Upper lobe of left lung (tissue), 6 donors: Measurements from ENCODE around the gene FRY. TPM values are rescaled to one million over a fixed set of nuclear protein-coding genes. Genes with fewer than 3 reads are reported as not detected.
A peak's percentile ranks its signal among the peaks of the same experiment; 100 is the strongest.

ENCODE experiments used
- ATAC-seq, 2 donors: fragments of 200-7000 bp; cut with Tn5 transposase; one replicate each; pipeline ENCODE4 v1.9.1; 2022; ENCODE audit warnings: mild to moderate bottlenecking in 2 of 2, moderate library complexity in 2 of 2; ENCODE audit not compliant: low FRiP score in 2 of 2
- DNase-seq, 2 donors: peaks; one replicate each; pipeline ENCODE4 v3.0.0-alpha.2; 2019 to 2020
- H3K27ac ChIP-seq, 4 donors: fragments of 200-600 bp; sonication (generic); one replicate each; pipeline ENCODE4 v1.5.1; 2016 to 2019
- H3K27me3 ChIP-seq, 4 donors: fragments of 200-600 bp; sonication (generic); one replicate each; pipeline ENCODE4 v1.5.1; 2017 to 2019
- H3K36me3 ChIP-seq, 4 donors: fragments of 200-600 bp; sonication (generic); one replicate each; pipeline ENCODE4 v1.5.1; 2016 to 2019
- H3K4me1 ChIP-seq, 4 donors: fragments of 200-600 bp; sonication (generic); one replicate each; pipeline ENCODE4 v1.5.1; 2018 to 2019
- H3K4me3 ChIP-seq, 4 donors: fragments of 200-600 bp; sonication (generic); one replicate each; pipeline ENCODE4 v1.5.1; 2017 to 2019; ENCODE audit warnings: mild to moderate bottlenecking in 2 of 4, moderate library complexity in 1 of 4
- H3K9me3 ChIP-seq, 4 donors: fragments of 200-600 bp; sonication (generic); one replicate each; pipeline ENCODE4 v1.5.1; 2018 to 2019
- CTCF ChIP-seq, 6 experiments: fragments of 450-650 bp in 4 of 6; fragments of 200-600 bp in 2 of 6; sonication (generic) in 2 of 6; IDR thresholded peaks; one replicate each; pipeline ENCODE4 v1.5.1; 2016 to 2019; ENCODE audit warnings: antibody characterized with exemption in 6 of 6
- EP300 ChIP-seq, 4 donors: sonication (generic); formaldehyde crosslinking; IDR thresholded peaks; one replicate each; pipeline ENCODE4 v1.5.1; 2017; ENCODE audit warnings: antibody characterized with exemption in 4 of 4, control low read depth in 2 of 4
- POLR2A ChIP-seq, 4 donors: fragments of 450-650 bp; IDR thresholded peaks; one replicate each; pipeline ENCODE4 v1.5.1; 2016 to 2017; ENCODE audit warnings: antibody characterized with exemption in 4 of 4, mild to moderate bottlenecking in 2 of 4
- POLR2AphosphoS5 ChIP-seq, 2 donors: sonication (generic); formaldehyde crosslinking; IDR thresholded peaks; one replicate each; pipeline ENCODE4 v1.5.1; 2017; ENCODE audit warnings: antibody characterized with exemption in 2 of 2
- WGBS, 2 donors: methylation state at CpG; one replicate each; pipeline ENCODE4 v1.1.5; 2017 to 2018; 5-methylcytosine and 5-hydroxymethylcytosine counted together
- total RNA-seq, 6 donors: library from RNA; depleted of rRNA in 4 of 6; stranded (reverse); fragments of >200 nt in 4 of 6; gene quantifications; one replicate each; pipeline versions ENCODE4 v1.1.0 to v1.2.1, GENCODE V29; 2016 to 2021
- donor health status: DM: no; HTN: no; CAD: no; lungs with moderate emphysema.
- donor health status: DM: no; HTN: yes; CAD: no; lungs with severe emphysema.

FRY gene
- total RNA-seq, 6 donors from 2014 or later = 58.3 to 88.9 (median 65.8) TPM

GRCh38 chr13:32252812-32253438 is 221.4 kb downstream of the FRY start:
- Histone ChIP-seq H3K4me1 (peaks cover 13 to 28% (median 20%) of the 10 kb centered on the region in 4 donors), H3K4me3 (no peak overlapping the region), H3K27ac (peak overlapping the region; percentile 79 to 85 (median 80)), H3K9me3 (no peaks in the 10 kb centered on the region), H3K27me3 (no peaks in the 10 kb centered on the region), H3K36me3 (peaks cover 0 to 10% (median 4%) of the 10 kb centered on the region in 4 donors)
- DNase-seq = no peak
- whole genome bisulfite sequencing, 2 donors = 68 to 75% methylated on average over 4 of the region's 4 CpGs
- ATAC-seq = no peak
- no peak for TF ChIP-seq CTCF (IDR thresholded peaks at IDR 0.05)
- no peak for TF ChIP-seq POLR2A (IDR thresholded peaks at IDR 0.05)
- TF ChIP-seq POLR2AphosphoS5 (IDR thresholded peaks at IDR 0.05) = no peak
- no peak for TF ChIP-seq EP300 (IDR thresholded peaks at IDR 0.05)

GRCh38 chr13:32253911-32254399 is 222.4 kb downstream of the FRY start:
- Histone ChIP-seq H3K36me3 (peaks cover 0 to 10% (median 4%) of the 10 kb centered on the region in 4 donors), H3K4me3 (peak overlapping the region in 3 of 4 donors; percentile 29 to 47 (median 45)), H3K4me1 (peaks cover 6 to 20% (median 11%) of the 10 kb centered on the region in 4 donors), H3K9me3 (no peaks in the 10 kb centered on the region), H3K27ac (peak overlapping the region; percentile 79 to 85 (median 80)), H3K27me3 (no peaks in the 10 kb centered on the region)
- peak; percentile 43 to 83 for ATAC-seq
- WGBS, 2 donors = 42 to 54% methylated on average over 14 of the region's 14 CpGs
- no peak for DNase-seq
- TF ChIP-seq EP300 (IDR thresholded peaks at IDR 0.05) = peak in 1 of 4 donors; percentile 3
- peak in 1 of 4 donors; percentile 57 for TF ChIP-seq POLR2A (IDR thresholded peaks at IDR 0.05)
- no peak for TF ChIP-seq CTCF (IDR thresholded peaks at IDR 0.05)
- TF ChIP-seq POLR2AphosphoS5 (IDR thresholded peaks at IDR 0.05) = no peak

GRCh38 chr13:32254416-32254815 is 222.8 kb downstream of the FRY start:
- ATAC-seq (peak in 1 of 2 donors; percentile 54), DNase-seq (no peak)
- TF ChIP-seq POLR2A (IDR thresholded peaks at IDR 0.05) = no peak
- no peak for TF ChIP-seq EP300 (IDR thresholded peaks at IDR 0.05)
- no peak for TF ChIP-seq POLR2AphosphoS5 (IDR thresholded peaks at IDR 0.05)
- no peak for TF ChIP-seq CTCF (IDR thresholded peaks at IDR 0.05)
- H3K27ac ChIP-seq = peak overlapping the region; percentile 79 to 85 (median 80)
- no peaks in the 10 kb centered on the region for H3K9me3 ChIP-seq
- H3K36me3 ChIP-seq = peaks cover 0 to 10% (median 3%) of the 10 kb centered on the region in 4 donors
- peaks cover 6 to 18% (median 11%) of the 10 kb centered on the region in 4 donors for H3K4me1 ChIP-seq
- H3K27me3 ChIP-seq = no peaks in the 10 kb centered on the region
- 22 to 32% methylated on average over 3 of the region's 3 CpGs for whole genome bisulfite sequencing, 2 donors
- peak overlapping the region in 3 of 4 donors; percentile 29 to 47 (median 45) for H3K4me3 ChIP-seq

GRCh38 chr13:32254916-32255723 is 223.5 kb downstream of the FRY start:
- 35 to 49% methylated on average over 10 of the region's 10 CpGs for WGBS, 2 donors
- ATAC-seq (no peak), DNase-seq (no peak)
- H3K9me3 ChIP-seq = no peaks in the 10 kb centered on the region
- peak overlapping the region in 3 of 4 donors; percentile 29 to 47 (median 45) for H3K4me3 ChIP-seq
- no peaks in the 10 kb centered on the region for H3K27me3 ChIP-seq
- H3K27ac ChIP-seq = peak overlapping the region; percentile 79 to 85 (median 80)
- TF ChIP-seq POLR2A (IDR thresholded peaks at IDR 0.05) (no peak), CTCF (IDR thresholded peaks at IDR 0.05) (no peak), POLR2AphosphoS5 (IDR thresholded peaks at IDR 0.05) (no peak), EP300 (IDR thresholded peaks at IDR 0.05) (no peak)
- H3K36me3 ChIP-seq = peaks cover 0 to 4% (median 0%) of the 10 kb centered on the region in 4 donors
- peaks cover 6 to 16% (median 11%) of the 10 kb centered on the region in 4 donors for H3K4me1 ChIP-seq
